ENCODE measurements around the gene HEMGN.

DNA sequence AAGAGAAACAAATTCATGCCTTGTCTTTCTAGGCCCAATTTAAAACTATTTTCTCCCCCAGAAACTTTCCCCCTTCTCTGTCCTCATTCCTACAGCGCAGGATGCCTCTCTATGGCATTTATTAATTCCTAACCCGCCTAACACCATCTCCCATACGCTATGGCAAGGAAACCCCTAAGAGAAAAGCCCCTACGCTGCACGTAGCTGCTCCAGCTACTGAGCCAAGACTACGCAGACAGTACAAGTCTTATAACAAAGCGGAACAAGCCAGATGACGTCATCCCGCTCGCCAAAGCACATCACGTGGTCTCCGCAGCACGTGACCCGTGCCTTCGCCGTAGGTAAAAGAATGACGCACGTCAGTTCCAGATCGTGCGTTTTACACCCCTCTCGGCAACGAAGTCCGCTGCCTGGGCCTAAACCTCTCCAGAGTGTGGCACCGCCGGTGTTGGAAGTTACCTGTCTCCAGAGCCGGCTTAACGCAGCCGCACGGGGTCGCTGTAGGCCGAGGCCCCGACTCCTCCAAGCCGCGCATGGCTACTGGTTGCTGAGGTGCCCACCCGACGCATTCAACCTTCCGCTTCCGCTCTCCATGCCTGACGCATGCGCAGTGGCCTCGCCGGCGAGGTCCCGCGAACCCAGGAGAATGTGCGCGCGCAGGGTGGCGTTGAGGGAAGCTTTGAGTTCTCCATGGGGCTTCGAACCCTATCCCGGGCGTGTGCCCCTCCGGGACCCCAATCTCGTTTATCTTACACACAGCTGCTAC, 15.8 kb downstream of the HEMGN start, which contains the start of gene TRMO:
- TF ChIP-seq, protein P1, sequence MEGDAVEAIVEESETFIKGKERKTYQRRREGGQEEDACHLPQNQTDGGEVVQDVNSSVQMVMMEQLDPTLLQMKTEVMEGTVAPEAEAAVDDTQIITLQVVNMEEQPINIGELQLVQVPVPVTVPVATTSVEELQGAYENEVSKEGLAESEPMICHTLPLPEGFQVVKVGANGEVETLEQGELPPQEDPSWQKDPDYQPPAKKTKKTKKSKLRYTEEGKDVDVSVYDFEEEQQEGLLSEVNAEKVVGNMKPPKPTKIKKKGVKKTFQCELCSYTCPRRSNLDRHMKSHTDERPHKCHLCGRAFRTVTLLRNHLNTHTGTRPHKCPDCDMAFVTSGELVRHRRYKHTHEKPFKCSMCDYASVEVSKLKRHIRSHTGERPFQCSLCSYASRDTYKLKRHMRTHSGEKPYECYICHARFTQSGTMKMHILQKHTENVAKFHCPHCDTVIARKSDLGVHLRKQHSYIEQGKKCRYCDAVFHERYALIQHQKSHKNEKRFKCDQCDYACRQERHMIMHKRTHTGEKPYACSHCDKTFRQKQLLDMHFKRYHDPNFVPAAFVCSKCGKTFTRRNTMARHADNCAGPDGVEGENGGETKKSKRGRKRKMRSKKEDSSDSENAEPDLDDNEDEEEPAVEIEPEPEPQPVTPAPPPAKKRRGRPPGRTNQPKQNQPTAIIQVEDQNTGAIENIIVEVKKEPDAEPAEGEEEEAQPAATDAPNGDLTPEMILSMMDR (IDR thresholded peaks at IDR 0.05; ENCODE audit: insufficient read depth, low read length, poor library complexity, severe bottlenecking): peak; percentile 76
- no peak for TF ChIP-seq EZH2phosphoT487 (conservative IDR thresholded peaks at IDR 0.05; ENCODE audit: low read length)

All from SU-DHL-6 (cell line).